H1 (cell line): ENCODE data around the gene ZNG1A. TPM values are rescaled to one million over a fixed set of nuclear protein-coding genes. Genes with fewer than 3 reads are reported as not detected.
A peak's percentile ranks its signal among the peaks of the same experiment; 100 is the strongest.

Experiments used
- CTCF ChIA-PET: fragments of 300-600 bp; sonication (Branson Sonifier 250); formaldehyde crosslinking; loops from one replicate; lab custom pipeline; 2021; ENCODE audit not compliant: partially characterized antibody; lab: Charles Lee
- POLR2A ChIA-PET: fragments of 300-600 bp; sonication (Branson Sonifier 250); formaldehyde crosslinking; loops from one replicate; lab custom pipeline; 2021; ENCODE audit warnings: inconsistent platforms; ENCODE audit not compliant: partially characterized antibody; lab: Charles Lee
- DNase-seq, 2 experiments: peaks; one replicate each; pipeline versions ENCODE4 v3.0.0 to v3.0.0-alpha.2; 2010 to 2022; ENCODE audit warnings: low spot score in 2 of 2, low read depth in 1 of 2, mixed read lengths in 1 of 2
- FAIRE-seq: peaks from 2 replicates; lab custom pipeline; 2011; peaks lifted over from hg19 to GRCh38; lab: Jason Lieb, UNC
- H2AFZ ChIP-seq: 2 replicates; pipeline ENCODE4 v1.8.1; 2012; ENCODE audit warnings: low read length, inconsistent platforms
- H2AK5ac ChIP-seq: 2 replicates; pipeline ENCODE4 v1.6.1; 2013; ENCODE audit warnings: low read depth, low read length
- H2BK120ac ChIP-seq: replicated peaks from 2 replicates; pipeline ENCODE3; 2013; ENCODE audit warnings: low read depth, low read length, inconsistent platforms
- H2BK12ac ChIP-seq: 2 replicates; pipeline ENCODE4 v1.6.1; 2013; ENCODE audit warnings: low read depth, low read length
- H2BK15ac ChIP-seq: 2 replicates; pipeline ENCODE4 v1.6.1; 2013; ENCODE audit warnings: low read length
- H2BK20ac ChIP-seq: 2 replicates; pipeline ENCODE4 v1.6.1; 2013; ENCODE audit warnings: low read length
- H2BK5ac ChIP-seq: 2 replicates; pipeline ENCODE4 v1.6.1; 2013; ENCODE audit warnings: low read depth, low read length
- H3K14ac ChIP-seq: 2 replicates; pipeline ENCODE4 v1.6.1; 2013; ENCODE audit warnings: inconsistent platforms; ENCODE audit not compliant: insufficient read length
- H3K18ac ChIP-seq: 2 replicates; pipeline ENCODE4 v1.6.1; 2013; ENCODE audit warnings: low read length; ENCODE audit errors: extremely low read depth
- H3K23ac ChIP-seq: 2 replicates; pipeline ENCODE4 v1.6.1; 2013; ENCODE audit warnings: inconsistent platforms; ENCODE audit not compliant: insufficient read length
- H3K23me2 ChIP-seq: 2 replicates; pipeline ENCODE4 v1.6.1; 2013; ENCODE audit warnings: low read depth, low read length
- H3K27ac ChIP-seq: 2 replicates; pipeline ENCODE4 v1.6.1; 2011; ENCODE audit warnings: low read depth, low read length, inconsistent platforms
- H3K27me3 ChIP-seq, 4 experiments: replicated peaks in 1 of 4; 1 replicate in 1 of 4; 2 replicates in 3 of 4; pipeline versions ENCODE4 v1.6.1 to v1.8.1; 2011 to 2013; ENCODE audit warnings: low read length in 3 of 4, mild to moderate bottlenecking in 3 of 4, inconsistent platforms in 2 of 4, mixed read lengths in 2 of 4, moderate library complexity in 1 of 4; ENCODE audit not compliant: control insufficient read depth in 3 of 4, insufficient read depth in 3 of 4; ENCODE audit errors: extremely low read depth in 1 of 4
- H3K36me3 ChIP-seq, 4 experiments: 2 replicates each; pipeline versions ENCODE4 v1.6.1 to v1.8.1; 2011 to 2013; ENCODE audit warnings: mild to moderate bottlenecking in 4 of 4, low read length in 3 of 4, moderate library complexity in 2 of 4, control low read depth in 1 of 4, inconsistent platforms in 1 of 4; ENCODE audit not compliant: insufficient read depth in 4 of 4, control insufficient read depth in 2 of 4
- H3K4ac ChIP-seq: replicated peaks from 2 replicates; pipeline ENCODE3; 2013; ENCODE audit warnings: low read length, low read depth, mixed read lengths, inconsistent platforms; ENCODE audit not compliant: insufficient read length
- H3K4me1 ChIP-seq, 4 experiments: replicated peaks in 1 of 4; 1 replicate in 1 of 4; 2 replicates in 3 of 4; pipeline versions ENCODE4 v1.6.1 to v1.8.1; 2011 to 2013; ENCODE audit warnings: low read length in 3 of 4, inconsistent platforms in 2 of 4, mixed read lengths in 1 of 4; ENCODE audit not compliant: insufficient read depth in 4 of 4, control insufficient read depth in 3 of 4
- H3K4me2 ChIP-seq, 2 experiments: 2 replicates each; pipeline versions ENCODE4 v1.6.1 to v1.8.1; 2011 to 2013; ENCODE audit warnings: low read depth in 2 of 2, low read length in 2 of 2, control low read depth in 1 of 2, inconsistent platforms in 1 of 2, mild to moderate bottlenecking in 1 of 2; ENCODE audit not compliant: insufficient read depth in 1 of 2
- H3K4me3 ChIP-seq, 4 experiments: fragments of 200-600, 300-600 bp in 1 of 4; sonication (generic), shearing (Covaris generic), sonication (Bioruptor Twin) in 1 of 4; 2 replicates each; pipeline versions ENCODE4 v1.5.1 to v1.8.1; 2011 to 2016; ENCODE audit warnings: low read length in 4 of 4, low read depth in 3 of 4, control low read depth in 2 of 4, inconsistent platforms in 2 of 4, mild to moderate bottlenecking in 2 of 4, mixed read lengths in 1 of 4, moderate library complexity in 1 of 4; ENCODE audit not compliant: insufficient read depth in 2 of 4; ENCODE audit errors: extremely low read depth in 1 of 4
- H3K56ac ChIP-seq: replicated peaks from 2 replicates; pipeline ENCODE3; 2013; ENCODE audit warnings: low read depth, mild to moderate bottlenecking, mixed read lengths, low read length, inconsistent platforms; ENCODE audit not compliant: insufficient read length
- H3K79me1 ChIP-seq: 2 replicates; pipeline ENCODE4 v1.6.1; 2013; ENCODE audit warnings: low read depth, low read length, control low read depth
- H3K79me2 ChIP-seq, 2 experiments: 2 replicates each; pipeline versions ENCODE4 v1.6.1 to v1.8.1; 2012 to 2013; ENCODE audit warnings: low read length in 2 of 2, mild to moderate bottlenecking in 2 of 2, inconsistent platforms in 1 of 2; ENCODE audit not compliant: insufficient read depth in 2 of 2, control insufficient read depth in 1 of 2
- H3K9ac ChIP-seq, 4 experiments: replicated peaks in 1 of 4; 1 replicate in 1 of 4; 2 replicates in 3 of 4; pipeline versions ENCODE4 v1.6.1 to v1.8.1; 2011 to 2013; ENCODE audit warnings: low read depth in 3 of 4, low read length in 3 of 4, control low read depth in 2 of 4, mild to moderate bottlenecking in 2 of 4, moderate library complexity in 2 of 4, inconsistent platforms in 1 of 4; ENCODE audit errors: extremely low read depth in 1 of 4
- H3K9me3 ChIP-seq, 2 experiments: 2 replicates each; pipeline versions ENCODE4 v1.6.1 to v1.8.1; 2012 to 2013; ENCODE audit warnings: mild to moderate bottlenecking in 2 of 2, moderate library complexity in 2 of 2, control low read depth in 1 of 2, inconsistent platforms in 1 of 2, low read depth in 1 of 2, low read length in 1 of 2, mixed read lengths in 1 of 2; ENCODE audit not compliant: insufficient read depth in 2 of 2
- H4K20me1 ChIP-seq, 2 experiments: replicated peaks in 1 of 2; 2 replicates each; pipeline versions ENCODE3 to v1.8.1; 2011 to 2013; ENCODE audit warnings: inconsistent platforms in 2 of 2, low read length in 2 of 2, mild to moderate bottlenecking in 1 of 2; ENCODE audit not compliant: insufficient read depth in 2 of 2, control insufficient read depth in 1 of 2
- H4K5ac ChIP-seq: 2 replicates; pipeline ENCODE4 v1.6.1; 2013; ENCODE audit warnings: low read length, low read depth, mixed read lengths, inconsistent platforms; ENCODE audit not compliant: insufficient read length
- H4K8ac ChIP-seq: 2 replicates; pipeline ENCODE4 v1.8.0; 2013; ENCODE audit warnings: mild to moderate bottlenecking, moderate library complexity, low read length, inconsistent platforms; ENCODE audit not compliant: insufficient read depth; ENCODE audit errors: extremely low read depth
- H4K91ac ChIP-seq: replicated peaks from 2 replicates; pipeline ENCODE3; 2013; ENCODE audit warnings: low read length, mixed read lengths, inconsistent platforms; ENCODE audit not compliant: insufficient read length
- CHD1 ChIP-seq: IDR thresholded peaks from 2 replicates; pipeline ENCODE4 v1.6.1; 2012; ENCODE audit warnings: low read depth, low read length, improper control_type of control experiment
- CREB1 ChIP-seq: IDR thresholded peaks from 2 replicates; pipeline ENCODE4 v1.6.1; 2012; ENCODE audit warnings: inconsistent platforms
- CTCF ChIP-seq, 3 experiments: IDR thresholded peaks; 1 replicate in 2 of 3; 2 replicates in 1 of 3; pipeline versions ENCODE4 v1.5.1 to v1.6.1; 2011; ENCODE audit warnings: low read length in 3 of 3, mild to moderate bottlenecking in 3 of 3, inconsistent platforms in 2 of 3, low read depth in 1 of 3, moderate library complexity in 1 of 3; ENCODE audit not compliant: insufficient read depth in 1 of 3; ENCODE audit errors: control extremely low read depth in 1 of 3
- EP300 ChIP-seq, 2 experiments: IDR thresholded peaks; 1 replicate in 1 of 2; 2 replicates in 1 of 2; pipeline ENCODE4 v1.6.1; 2011 to 2012; ENCODE audit warnings: low read depth in 2 of 2, low read length in 2 of 2, mild to moderate bottlenecking in 2 of 2, borderline replicate concordance in 1 of 2, inconsistent platforms in 1 of 2, moderate library complexity in 1 of 2
- HDAC6 ChIP-seq: IDR thresholded peaks from one replicate; pipeline ENCODE4 v1.7.1; 2012; ENCODE audit warnings: low read depth, mild to moderate bottlenecking, inconsistent platforms, low read length, moderate library complexity
- PHF8 ChIP-seq: fragments of 200-600 bp; sonication (generic); conservative IDR thresholded peaks from 2 replicates; pipeline ENCODE4 v1.7.1; 2012; ENCODE audit warnings: low read depth, mild to moderate bottlenecking, inconsistent platforms, low read length, moderate library complexity
- POLR2A ChIP-seq, 2 experiments: IDR thresholded peaks; 1 replicate in 1 of 2; 2 replicates in 1 of 2; pipeline ENCODE4 v1.6.1; 2011; ENCODE audit warnings: low read depth in 2 of 2, low read length in 2 of 2, mild to moderate bottlenecking in 2 of 2; ENCODE audit errors: control extremely low read depth in 1 of 2
- TAF7 ChIP-seq: optimal IDR thresholded peaks from 2 replicates; pipeline ENCODE3; 2011; ENCODE audit warnings: low read depth, mild to moderate bottlenecking, inconsistent platforms, low read length, moderate library complexity, borderline replicate concordance
- WGBS, 2 experiments: shearing (Covaris generic) in 1 of 2; methylation state at CpG; one replicate each; pipeline versions ENCODE4 v1.1.6 to v1.1.7; 2013 to 2015; ENCODE audit warnings: low lambda C conversion rate in 2 of 2, mixed read lengths in 2 of 2, inconsistent platforms in 1 of 2, low coverage in 1 of 2, missing lambda C conversion rate in 1 of 2; ENCODE audit not compliant: insufficient replicate concordance in 2 of 2, insufficient coverage in 1 of 2, insufficient read length in 1 of 2; ENCODE audit errors: extremely low coverage in 1 of 2, missing lambda C conversion rate in 1 of 2; 5-methylcytosine and 5-hydroxymethylcytosine counted together
- polyA plus RNA-seq, 7 experiments: library from polyadenylated mRNA; depleted of rRNA in 3 of 7; stranded (reverse) in 5 of 7; unstranded in 2 of 7; fragments of >200 nt in 5 of 7; fragments of 200-250 nt in 2 of 7; gene quantifications; 1 replicate in 5 of 7; 2 replicates in 1 of 7; 4 replicates in 1 of 7; pipeline versions ENCODE4 v1.2.1 to v1.2.3, GENCODE V29; 2011 to 2013; ENCODE audit warnings: missing spikeins in 2 of 7, mixed read lengths in 2 of 7
- total RNA-seq: library from RNA; stranded (reverse); fragmentation: NEBNext Ultra II Directional; extraction: Animal tissue kit (Norgen Biotek cat#: 25700); gene quantifications from 2 replicates; pipeline ENCODE4 v1.2.1, GENCODE V29; 2021

Gene ZNG1A
- total and polyA plus RNA-seq, 2 of the 8 experiments (the other 6 are each of a cell fraction or from before 2014, with no cell fraction given), result 18.2 to 46.5 TPM

- Histone ChIP-seq H3K79me2 (no peaks in the 10 kb centered on the region), H3K27ac (no peak within 1 kb of the TSS), H3K4ac (no peak within 1 kb of the TSS), H3K23me2 (peaks cover 3% of the 10 kb centered on the region; the same call in 1 of the 2 replicates), H4K8ac (peak within 1 kb of the TSS; percentile 95), H2BK5ac (no peak within 1 kb of the TSS), H3K18ac (peak within 1 kb of the TSS; percentile 91), H3K4me3 (peak within 1 kb of the TSS; percentile 44 to 71 (median 62)), H3K14ac (no peak within 1 kb of the TSS), H3K4me2 (peak within 1 kb of the TSS; percentile 71 to 88), H2BK20ac (no peak within 1 kb of the TSS), H4K20me1 (no peaks in the 10 kb centered on the region), H3K56ac (peak within 1 kb of the TSS; percentile 20), H3K27me3 (peaks cover 0 to 27% (median 18%) of the 10 kb centered on the region in 4 experiments; a peak in 6 of 7 replicates), H3K23ac (no peak within 1 kb of the TSS), H2BK15ac (no peak within 1 kb of the TSS), H3K9ac (peak within 1 kb of the TSS; percentile 48 to 61 (median 54)), H3K9me3 (no peaks in the 10 kb centered on the region; a peak in 1 of 4 replicates), H2BK12ac (no peak within 1 kb of the TSS), H2AFZ (peak within 1 kb of the TSS; percentile 36; the same call in 1 of the 2 replicates), H4K91ac (peak within 1 kb of the TSS; percentile 17), H3K36me3 (no peaks in the 10 kb centered on the region), H2BK120ac (no peak within 1 kb of the TSS), H2AK5ac (no peak within 1 kb of the TSS), H4K5ac (no peak within 1 kb of the TSS), H3K4me1 (peaks cover 0 to 2% (median 0%) of the 10 kb centered on the region in 4 experiments; a peak in 2 of 7 replicates), H3K79me1 (no peaks in the 10 kb centered on the region)
- 3% methylated on average over 74 of the region's 103 CpGs; no CpG with 5 or more reads in 1 of the 2 experiments for WGBS, 2 experiments
- CTCF ChIA-PET, result interaction anchor here (1.1 to 1.4 kb wide), 4 partner anchors 11 to 99 kb away, joined by 3 to 4 read pairs (median 3); no protein-coding TSS in a partner anchor
- peak in 1 of 2 experiments; percentile 89 for DNase-seq
- POLR2A ChIA-PET, result interaction anchor here (1.4 kb wide), 1 partner anchor 8 kb away, joined by 5 read pairs; no protein-coding TSS in a partner anchor
- FAIRE-seq, result no peak
- TF ChIP-seq CHD1, result 0 out of 2 replicates have a peak, but pooled peaks have one; percentile 54
- TF ChIP-seq TAF7, result peak; percentile 81
- TF ChIP-seq POLR2A (IDR thresholded peaks at IDR 0.05; ENCODE audit: control extremely low read depth in 1 of 2, low read depth in 2 of 2, low read length in 2 of 2), result peak in 1 of 2 experiments; percentile 71; a peak in 1 of 3 replicates
- TF ChIP-seq HDAC6, result no peak
- peak; percentile 39 to 52 (median 44) for TF ChIP-seq CTCF (IDR thresholded peaks at IDR 0.05; ENCODE audit: control extremely low read depth in 1 of 3, insufficient read depth in 1 of 3, low read depth in 1 of 3, low read length in 3 of 3)
- peak; percentile 55 for TF ChIP-seq PHF8
- TF ChIP-seq CREB1, result no peak
- TF ChIP-seq EP300 (IDR thresholded peaks at IDR 0.05; ENCODE audit: borderline replicate concordance in 1 of 2, low read depth in 2 of 2, low read length in 2 of 2), result peak in 1 of 2 experiments; percentile 68; a peak in 1 of 3 replicates
Measured at GRCh38 chr9:214648-215493, 36.0 kb upstream of the ZNG1A start, which contains the start of gene DOCK8. DOCK8 (plus strand) TSS chr9:214865; CDS start chr9:214977, 112 bp downstream.
